GM21381 (cell line): Measurements from ENCODE around the gene FAM3D.
"Not testable (repeated sequence)": the region's sequence is repeated elsewhere in the genome, so short reads cannot be mapped to it uniquely, and the experiment has no call there.

Source experiments
- ATAC-seq: cut with Tn5 transposase; IDR thresholded peaks from one replicate; pipeline ENCODE4 v1.9.1; 2021; ENCODE audit warnings: mild to moderate bottlenecking, moderate library complexity; ENCODE audit not compliant: unreplicated experiment

The FAM3D gene

DNA sequence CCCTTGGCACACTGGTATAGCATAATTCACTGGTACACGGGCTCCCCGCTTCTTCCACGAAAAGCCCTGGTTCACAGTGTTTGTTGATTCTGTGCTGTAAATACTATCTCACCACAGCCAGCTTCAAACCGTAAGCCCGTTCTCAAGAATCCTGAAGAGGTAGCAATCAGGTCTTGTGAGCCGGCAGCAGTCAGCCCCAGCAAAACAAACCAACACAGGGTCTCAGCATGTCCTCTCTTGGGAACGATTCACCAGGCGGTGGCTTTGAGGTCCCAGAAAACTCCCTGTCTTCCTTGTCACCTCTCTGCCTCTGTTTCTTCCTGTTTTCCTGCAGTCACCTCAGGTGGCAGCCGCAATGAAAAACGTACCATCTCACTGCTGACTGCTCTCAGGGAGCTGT lies 19.1 kb upstream of the FAM3D start:
- ATAC-seq: no peak

DNA sequence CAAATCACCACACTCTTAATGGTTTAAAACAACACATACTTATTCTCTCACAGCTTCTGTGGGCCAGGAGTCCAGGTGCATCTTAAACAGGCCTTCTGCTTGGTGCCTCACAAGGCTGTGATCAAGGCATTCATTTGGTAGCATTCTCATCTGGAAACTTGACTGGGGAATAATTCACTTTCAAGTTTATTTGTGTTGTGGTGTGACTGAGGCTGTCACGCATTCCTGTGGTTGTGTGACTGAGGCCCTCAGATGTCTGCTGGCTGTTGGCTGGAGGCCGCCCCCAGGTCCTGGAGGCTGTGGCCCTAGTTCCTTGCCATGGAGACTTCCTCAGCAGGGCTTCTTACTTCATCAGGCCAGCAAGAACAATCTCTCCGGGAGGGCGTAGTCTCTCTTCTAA lies 16.9 kb upstream of the FAM3D start:
- ATAC-seq: peak; percentile 63

- no peak for ATAC-seq
Observed at GRCh38 chr3:58683001-58683458, 16.5 kb upstream of the FAM3D start.

- ATAC-seq: no peak
Observed at GRCh38 chr3:58681863-58682262, 15.3 kb upstream of the FAM3D start.

- no peak for ATAC-seq
Observed at GRCh38 chr3:58680879-58681525, 14.4 kb upstream of the FAM3D start.

DNA sequence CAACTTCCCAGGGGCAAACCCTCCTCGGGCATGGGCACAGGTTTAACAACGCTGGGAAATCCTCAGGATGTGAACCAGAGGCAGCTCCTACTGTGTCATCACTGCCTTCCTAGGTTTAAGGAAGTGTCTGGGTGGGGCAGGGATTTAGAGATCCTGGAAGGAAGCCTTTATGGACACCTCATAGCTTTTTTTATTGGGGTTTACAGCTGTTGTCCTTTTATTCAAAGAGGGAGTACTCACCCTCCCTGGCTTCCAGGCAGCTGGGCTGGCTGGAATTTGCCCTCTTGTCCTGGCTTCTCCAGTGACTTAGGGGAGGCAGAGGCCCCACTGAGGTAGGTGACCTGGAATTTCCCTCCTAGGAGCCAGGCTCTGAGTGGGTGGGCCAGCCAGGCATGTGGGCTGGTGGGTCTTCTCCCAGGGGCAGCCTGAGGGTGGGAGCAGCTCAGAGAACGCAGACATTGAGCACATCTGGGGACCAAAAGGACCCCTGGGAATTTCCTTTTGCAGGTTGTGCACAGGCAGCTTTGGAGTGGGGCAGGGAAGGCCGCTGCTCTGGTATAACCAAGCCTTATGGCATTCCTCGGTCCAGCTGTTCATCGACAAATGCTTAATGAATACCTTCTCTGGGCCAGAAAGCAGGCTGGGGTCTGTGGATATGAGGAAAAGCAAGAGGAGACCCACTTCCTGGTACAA lies 13.5 kb upstream of the FAM3D start:
- no peak for ATAC-seq

DNA sequence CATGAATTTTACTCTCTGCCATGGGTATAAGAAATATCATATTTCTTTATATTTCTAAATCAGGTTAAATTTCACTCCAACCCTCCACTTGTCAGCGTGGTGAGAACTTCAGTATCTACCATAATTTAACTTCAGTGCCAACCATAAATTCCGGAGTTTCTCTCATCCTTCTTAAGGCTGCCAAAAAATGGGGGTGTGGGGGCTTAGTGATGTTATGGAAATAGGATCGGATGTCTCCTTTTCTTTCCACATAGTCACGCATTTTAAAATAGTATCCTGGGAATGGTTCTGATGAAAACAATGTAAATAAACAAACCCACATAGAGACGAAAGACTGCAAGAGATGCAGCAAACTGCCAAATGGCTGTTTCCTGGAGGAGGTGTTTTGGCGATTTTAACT lies 12.9 kb upstream of the FAM3D start:
- ATAC-seq: no peak

DNA sequence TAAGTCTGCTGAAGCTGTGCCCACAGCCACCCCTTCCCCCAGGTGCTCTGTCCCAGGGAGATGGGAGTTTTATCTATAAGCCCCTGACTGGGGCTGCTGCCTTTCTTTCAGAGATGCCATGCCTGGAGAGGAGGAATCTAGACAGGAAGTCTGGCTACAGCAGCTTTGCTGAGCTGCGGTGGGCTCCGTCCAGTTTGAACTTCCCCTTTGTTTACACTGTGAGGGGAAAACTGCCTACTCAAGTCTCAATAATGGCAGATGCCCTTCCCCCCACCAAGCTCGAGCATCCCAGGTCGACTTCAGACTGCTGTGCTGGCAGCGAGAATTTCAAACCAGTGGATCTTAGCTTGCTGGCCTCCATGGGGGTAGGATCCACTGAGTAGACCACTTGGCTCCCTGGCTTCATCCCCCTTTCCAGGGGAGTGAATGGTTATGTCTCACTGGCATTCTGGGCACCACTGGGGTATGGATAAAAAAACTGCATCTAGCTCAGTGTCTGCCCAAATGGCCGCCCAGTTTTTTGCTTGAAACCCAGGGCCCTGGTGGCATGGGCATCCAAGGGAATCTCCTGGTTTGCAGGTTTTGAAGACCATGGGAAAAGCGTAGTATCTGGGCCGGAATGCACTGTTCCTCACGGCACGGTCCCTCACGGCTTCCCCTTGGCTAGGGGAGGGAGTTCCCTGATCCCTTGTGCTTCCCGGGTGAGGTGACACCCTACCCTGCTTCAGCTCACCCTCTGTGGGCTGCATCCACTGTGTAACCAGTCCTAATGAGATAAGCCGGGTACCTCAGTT lies 11.8 kb upstream of the FAM3D start:
- ATAC-seq: not testable (repeated sequence)

DNA sequence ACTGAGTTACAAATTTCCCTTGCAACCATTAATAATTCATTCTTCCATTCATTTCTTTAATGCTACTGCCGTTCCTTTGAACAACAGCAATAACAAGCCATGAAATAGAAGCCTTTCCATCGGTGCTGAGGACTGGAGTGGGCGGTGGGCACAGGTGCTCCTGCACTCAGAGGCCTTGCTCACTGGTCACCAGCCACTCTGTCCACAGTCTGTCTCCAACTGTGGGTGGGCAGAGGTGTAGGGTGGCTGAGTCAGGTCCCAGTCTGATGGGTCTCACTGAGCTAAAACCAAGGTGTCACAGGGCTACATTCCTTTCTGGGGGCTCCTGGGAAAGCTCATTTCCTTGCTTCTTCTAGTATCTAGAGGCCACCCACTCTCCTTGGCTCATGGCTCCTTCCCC lies 6.3 kb upstream of the FAM3D start:
- ATAC-seq: no peak

DNA sequence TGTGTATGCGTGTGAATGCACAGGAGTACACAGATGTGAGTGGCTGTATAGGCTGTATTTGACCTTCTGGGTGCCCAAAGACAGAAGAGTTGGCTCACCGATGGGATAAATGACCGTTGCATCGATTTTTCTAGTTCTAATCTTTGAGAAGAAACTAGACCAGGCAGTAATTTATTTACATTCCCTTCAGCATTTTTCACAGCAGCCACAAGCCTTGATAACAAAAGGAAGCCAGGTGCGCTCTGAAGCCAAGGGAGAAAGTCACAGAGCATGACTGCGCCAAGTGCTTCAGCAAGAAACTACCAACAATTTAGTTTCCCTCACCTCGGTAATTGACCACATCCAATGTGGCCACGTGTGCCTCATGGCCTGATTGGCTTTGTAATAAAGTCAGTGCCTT lies 5.9 kb upstream of the FAM3D start:
- no peak for ATAC-seq

GRCh38 chr3:58670506-58671135 lies 4.0 kb upstream of the FAM3D start:
- no peak for ATAC-seq

DNA sequence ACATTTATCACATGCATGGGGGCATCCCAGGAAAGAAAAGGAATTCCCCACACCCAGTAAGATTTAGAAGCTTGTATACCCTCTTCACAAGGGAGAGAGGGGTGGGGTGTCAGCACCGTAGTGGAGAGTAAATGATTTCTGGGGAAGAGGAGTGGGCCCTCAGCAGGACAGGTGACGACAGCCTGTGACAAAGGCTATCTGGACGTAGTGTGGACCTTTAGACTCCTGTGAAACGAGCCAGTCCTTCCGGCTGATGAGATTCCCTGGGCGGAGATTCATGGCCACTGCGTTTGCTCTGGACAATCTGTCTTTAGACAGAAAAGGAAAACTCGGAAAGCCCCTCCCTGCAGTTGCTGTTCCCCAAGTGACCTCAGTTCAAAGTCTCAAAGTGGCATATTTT lies 1.7 kb upstream of the FAM3D start:
- ATAC-seq: no peak

DNA sequence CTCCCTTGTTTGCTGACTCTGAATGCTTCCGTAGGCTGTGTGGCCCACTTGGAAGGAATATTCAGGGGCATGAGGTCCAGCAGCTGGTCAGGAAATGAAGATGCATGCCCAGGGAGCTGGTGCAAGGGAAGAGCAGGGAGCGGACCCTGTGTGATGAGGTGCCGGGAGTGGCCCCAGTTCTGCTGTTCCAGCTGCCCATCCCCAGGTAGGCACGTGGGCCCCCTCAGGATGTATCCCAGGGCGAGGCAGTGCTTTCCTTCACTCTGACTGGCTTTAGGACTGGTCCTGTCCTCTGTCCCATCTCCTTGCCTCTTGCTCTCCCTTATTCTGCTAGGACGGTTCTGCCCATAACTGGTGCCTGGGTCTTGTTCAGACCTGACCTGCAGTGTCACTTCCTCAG lies 1.1 kb upstream of the FAM3D start:
- no peak for ATAC-seq

GRCh38 chr3:58667229-58667628 lies 655 bp upstream of the FAM3D start:
- ATAC-seq: no peak

GRCh38 chr3:58665405-58665804 lies 1.2 kb downstream of the FAM3D start:
- ATAC-seq: no peak

DNA sequence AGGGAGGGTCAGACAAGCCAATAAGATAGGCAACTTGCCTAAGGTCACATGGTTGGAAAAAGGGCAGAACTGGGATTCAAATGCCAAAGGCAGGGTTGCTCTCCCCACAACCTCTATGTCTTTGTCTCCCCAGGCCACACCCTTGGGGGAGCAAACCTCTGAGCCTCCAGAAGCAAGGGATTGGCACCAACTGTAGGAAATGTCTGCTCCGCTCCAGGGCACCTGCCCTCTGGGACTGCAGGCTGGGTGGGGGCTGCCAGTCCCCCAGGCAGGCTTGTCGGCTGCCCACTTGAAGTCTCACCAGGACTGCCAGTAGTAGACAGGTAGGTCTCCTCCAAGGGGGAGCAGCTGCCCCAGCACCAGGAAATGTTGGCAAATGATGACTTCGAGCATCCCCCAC lies 2.0 kb downstream of the FAM3D start:
- ATAC-seq: no peak

DNA sequence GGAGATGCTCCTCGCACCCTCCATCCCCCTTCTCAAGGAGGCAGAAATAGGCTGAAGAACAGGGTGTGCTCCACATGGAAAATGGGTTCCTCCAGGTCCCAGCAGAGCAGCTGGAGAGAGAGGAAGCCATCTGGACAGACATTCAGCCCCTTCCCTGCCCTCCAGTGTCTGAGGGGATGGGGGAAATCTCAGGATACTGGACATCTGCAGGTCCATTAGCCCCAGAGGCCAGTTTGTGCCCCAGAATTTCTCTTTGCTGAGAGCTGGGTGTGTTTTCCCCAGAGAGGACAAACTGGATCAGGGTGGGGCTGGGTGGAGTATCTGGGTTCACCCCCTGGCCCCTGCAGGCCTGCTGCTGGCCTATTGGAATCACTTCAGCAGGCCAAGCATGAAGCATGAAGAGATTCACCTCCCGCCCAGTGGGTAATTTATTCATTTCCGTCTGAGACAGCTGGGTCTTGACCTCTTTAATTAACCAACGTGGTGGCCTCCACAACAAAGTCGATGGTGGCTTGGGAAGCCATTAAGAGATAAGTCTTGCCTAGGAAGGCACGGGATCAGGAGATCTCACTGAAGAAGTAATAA lies 4.6 kb downstream of the FAM3D start:
- no peak for ATAC-seq

- ATAC-seq: no peak
Observed at GRCh38 chr3:58660998-58661397, 5.6 kb downstream of the FAM3D start.

DNA sequence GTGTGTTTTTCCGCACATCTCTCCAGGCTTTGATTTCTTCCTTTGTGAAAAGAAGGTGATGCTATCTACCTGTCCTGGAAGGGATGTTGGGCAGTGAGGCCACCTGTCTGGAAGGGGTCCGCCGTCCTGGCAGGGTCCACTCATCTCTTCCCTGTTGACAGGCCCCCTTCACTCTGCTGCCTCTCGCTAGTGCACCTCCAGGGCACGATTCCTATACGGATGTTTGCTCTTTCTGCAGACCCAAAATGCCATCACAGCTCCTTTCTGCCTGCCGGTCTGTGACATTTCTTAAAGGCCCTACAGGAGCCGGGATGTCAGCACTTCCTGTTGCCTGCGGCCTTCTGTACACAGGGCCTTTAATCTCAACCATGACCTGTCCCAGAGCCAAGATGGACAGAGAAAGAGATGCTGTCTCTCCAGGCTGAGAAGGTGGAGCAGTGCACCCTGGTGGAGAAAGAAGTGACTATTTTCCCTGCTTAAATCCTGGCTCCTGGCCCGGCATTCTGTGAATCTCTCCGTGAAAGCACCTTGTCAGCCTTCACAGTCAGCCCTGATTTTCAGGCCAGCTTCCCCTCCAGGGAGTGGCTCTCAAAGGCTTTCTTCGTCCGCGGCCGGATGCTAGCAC lies 7.4 kb downstream of the FAM3D start:
- ATAC-seq: no peak

GRCh38 chr3:58658508-58658907 lies 8.1 kb downstream of the FAM3D start:
- no peak for ATAC-seq
